Ovary (tissue), 9 donors: ENCODE results near the gene CGB5. TPM values are rescaled to one million over a fixed set of nuclear protein-coding genes. Genes with fewer than 3 reads are reported as not detected.

Experiments used
- DNase-seq, 5 donors: peaks; one replicate each; pipeline ENCODE4 v3.0.0-alpha.2; 2019 to 2020
- H3K27ac ChIP-seq, 2 donors: fragments of 200-600 bp; one replicate each; pipeline versions ENCODE4 v1.5.1 to v1.8.0; 2019 to 2022
- H3K27me3 ChIP-seq: fragments of 200-600 bp; one replicate; pipeline ENCODE4 v1.8.0; 2022
- H3K36me3 ChIP-seq: fragments of 200-600 bp; sonication (generic); one replicate; pipeline ENCODE4 v1.5.1; 2019
- H3K4me1 ChIP-seq: one replicate; pipeline ENCODE4 v1.8.1; 2013; ENCODE audit warnings: mild to moderate bottlenecking, moderate library complexity; ENCODE audit not compliant: insufficient read depth
- H3K4me3 ChIP-seq: fragments of 200-600 bp; sonication (generic); one replicate; pipeline ENCODE4 v1.5.1; 2017
- H3K9me3 ChIP-seq, 2 donors: fragments of 200-600 bp in 1 of 2; sonication (generic) in 1 of 2; one replicate each; pipeline versions ENCODE4 v1.5.1 to v1.8.1; 2013 to 2019; ENCODE audit warnings: mild to moderate bottlenecking in 1 of 2, moderate library complexity in 1 of 2
- CTCF ChIP-seq, 3 donors: fragments of 450-650 bp in 2 of 3; fragments of 200-600 bp in 1 of 3; IDR thresholded peaks; one replicate each; pipeline versions ENCODE4 v1.5.1 to v1.8.0; 2016 to 2022; ENCODE audit warnings: antibody characterized with exemption in 3 of 3, mild to moderate bottlenecking in 1 of 3
- EP300 ChIP-seq: sonication (generic); formaldehyde crosslinking; IDR thresholded peaks from one replicate; pipeline ENCODE4 v1.6.1; 2017; ENCODE audit warnings: antibody characterized with exemption
- POLR2A ChIP-seq: fragments of 450-650 bp; IDR thresholded peaks from one replicate; pipeline ENCODE4 v1.6.1; 2017; ENCODE audit warnings: antibody characterized with exemption, mild to moderate bottlenecking, moderate library complexity
- WGBS, 3 donors: extraction: QIAGEN DNeasy Blood & Tissue Kit in 1 of 3; methylation state at CpG; one replicate each; pipeline versions ENCODE4 v1.1.5 to v1.1.7; 2013 to 2017; 5-methylcytosine and 5-hydroxymethylcytosine counted together
- intact Hi-C, 4 donors: fragments of 100-400 bp; cut with DNase I; formaldehyde crosslinking; loops; one replicate each; pipeline versions ENCODE4 v1.11.0 to v1.15.1; 2022 to 2023
- polyA plus RNA-seq, 2 donors: library from polyadenylated mRNA; stranded (reverse); fragments of 200-250 nt in 1 of 2; fragments of 350-450 nt in 1 of 2; fragmentation: Illumina TruSeq in 1 of 2; extraction: RNeasy Lipid Tissue Mini Kit (QIAGEN cat#74804) in 1 of 2; gene quantifications; one replicate each; pipeline ENCODE4 v1.2.3, GENCODE V29; 2013 to 2014
- total RNA-seq, 7 donors: library from RNA; depleted of rRNA in 2 of 7; stranded (reverse); fragments of >200 nt in 2 of 7; fragmentation: NEBNext Ultra II Directional in 3 of 7; extraction: Animal tissue kit (Norgen Biotek cat#: 25700) in 3 of 7; gene quantifications; one replicate each; pipeline versions ENCODE4 v1.1.0 to v1.2.4, GENCODE V29; 2016 to 2023
- donor health status: DM: no; HTN: no; CAD: no; lungs with moderate emphysema.
- donor health status: DM: no; HTN: no; CAD: no.
- donor health status: Bipolar disorder and iron deficiency.
- donor health status: DM: yes; HTN: yes; CAD: no.
- donor health status: DM: no; HTN: no; CAD: no.
- donor health status: DM: yes; HTN: yes; CAD: no.

CGB5 gene
- total and polyA plus RNA-seq, 9 donors = not detected

GRCh38 chr19:49011194-49011593 is 32.5 kb upstream of the CGB5 start:
- Histone ChIP-seq H3K4me1 (no peaks in the 10 kb centered on the region), H3K27me3 (no peaks in the 10 kb centered on the region), H3K4me3 (no peak overlapping the region), H3K36me3 (no peaks in the 10 kb centered on the region), H3K9me3 (no peaks in the 10 kb centered on the region), H3K27ac (no peak overlapping the region)
- intact Hi-C loops = no loop called here
- TF ChIP-seq POLR2A = no peak
- no peak for TF ChIP-seq EP300
- no peak for TF ChIP-seq CTCF (IDR thresholded peaks at IDR 0.05)
- no peak for DNase-seq
- WGBS, 3 donors = 83 to 94% (median 83%) methylated on average over 17 of the region's 17 CpGs

- peaks cover 6% of the 10 kb centered on the region for H3K4me1 ChIP-seq
- DNase-seq = no peak
- H3K4me3 ChIP-seq = no peak overlapping the region
- 88 to 92% (median 91%) methylated on average over 32 of the region's 32 CpGs for WGBS, 3 donors
- TF ChIP-seq CTCF (IDR thresholded peaks at IDR 0.05) = no peak
- no peak for TF ChIP-seq POLR2A
- TF ChIP-seq EP300 = no peak
- no peak overlapping the region for H3K27ac ChIP-seq
- H3K36me3 ChIP-seq = no peaks in the 10 kb centered on the region
- H3K9me3 ChIP-seq = no peaks in the 10 kb centered on the region
- no peaks in the 10 kb centered on the region for H3K27me3 ChIP-seq
- intact Hi-C loops = no loop called here
Observed at GRCh38 chr19:49014123-49014869, 29.4 kb upstream of the CGB5 start.

- Histone ChIP-seq H3K9me3 (no peaks in the 10 kb centered on the region), H3K27me3 (no peaks in the 10 kb centered on the region), H3K36me3 (no peaks in the 10 kb centered on the region), H3K27ac (no peak overlapping the region), H3K4me3 (no peak overlapping the region), H3K4me1 (peaks cover 7% of the 10 kb centered on the region)
- intact Hi-C loops = no loop called here
- 87 to 91% (median 88%) methylated on average over 18 of the region's 18 CpGs for WGBS, 3 donors
- no peak for TF ChIP-seq POLR2A
- DNase-seq = no peak
Observed at GRCh38 chr19:49014870-49015255, 28.8 kb upstream of the CGB5 start.

GRCh38 chr19:49016067-49016839 is 27.4 kb upstream of the CGB5 start:
- H3K27me3 ChIP-seq = no peaks in the 10 kb centered on the region
- intact Hi-C loops = no loop called here
- H3K9me3 ChIP-seq = no peaks in the 10 kb centered on the region
- no peak for DNase-seq
- TF ChIP-seq EP300 = no peak
- TF ChIP-seq CTCF (IDR thresholded peaks at IDR 0.05) = no peak
- no peak for TF ChIP-seq POLR2A
- no peak overlapping the region for H3K4me3 ChIP-seq
- peaks cover 7% of the 10 kb centered on the region for H3K4me1 ChIP-seq
- H3K36me3 ChIP-seq = no peaks in the 10 kb centered on the region
- WGBS, 3 donors = 85 to 90% (median 90%) methylated on average over 23 to 28 of the region's 29 CpGs
- H3K27ac ChIP-seq = no peak overlapping the region
